ENCODE measurements around the gene CAMK1G.

Gene CAMK1G

GRCh38 chr1:209659909-209660308, 76.4 kb downstream of the CAMK1G start:
- no peak for TF ChIP-seq TAF1 (IDR thresholded peaks at IDR 0.05; ENCODE audit: borderline replicate concordance, low read depth, low read length)
- TF ChIP-seq POLR2A (IDR thresholded peaks at IDR 0.05; ENCODE audit: low read depth, low read length) = no peak
- no peak for TF ChIP-seq POLR2AphosphoS5 (IDR thresholded peaks at IDR 0.05; ENCODE audit: low read depth, low read length)
- FAIRE-seq = peak; percentile 80
- no peak for DNase-seq (ENCODE audit: insufficient read length)

GRCh38 chr1:209661071-209661470, 77.6 kb downstream of the CAMK1G start:
- TF ChIP-seq POLR2AphosphoS5 (IDR thresholded peaks at IDR 0.05; ENCODE audit: low read depth, low read length) = no peak
- TF ChIP-seq TAF1 (IDR thresholded peaks at IDR 0.05; ENCODE audit: borderline replicate concordance, low read depth, low read length) = no peak
- TF ChIP-seq POLR2A (IDR thresholded peaks at IDR 0.05; ENCODE audit: low read depth, low read length) = no peak
- no peak for FAIRE-seq
- no peak for DNase-seq (ENCODE audit: insufficient read length)

GRCh38 chr1:209662879-209663327, 79.4 kb downstream of the CAMK1G start:
- FAIRE-seq (no peak), DNase-seq (ENCODE audit: insufficient read length) (no peak)
- TF ChIP-seq POLR2AphosphoS5 (IDR thresholded peaks at IDR 0.05; ENCODE audit: low read depth, low read length) (no peak), POLR2A (IDR thresholded peaks at IDR 0.05; ENCODE audit: low read depth, low read length) (no peak), TAF1 (IDR thresholded peaks at IDR 0.05; ENCODE audit: borderline replicate concordance, low read depth, low read length) (no peak)
